Fibroblast of lung (primary cell): ENCODE data around the gene KSR2. TPM values are rescaled to one million over a fixed set of nuclear protein-coding genes. Genes with fewer than 3 reads are reported as not detected.

Experiments
- DNase-seq, 2 donors: peaks; one replicate each; pipeline versions ENCODE4 v3.0.0 to v3.0.0-alpha.2; 2010; ENCODE audit warnings: low read depth in 2 of 2
- H2AFZ ChIP-seq: 2 replicates; pipeline ENCODE4 v1.5.1; 2012; ENCODE audit warnings: low read length, control low read depth, inconsistent platforms
- H3K27ac ChIP-seq: 2 replicates; pipeline ENCODE4 v1.5.1; 2011; ENCODE audit warnings: low read length, control low read depth; ENCODE audit not compliant: insufficient read depth
- H3K27me3 ChIP-seq: 2 replicates; pipeline ENCODE4 v1.5.1; 2011; ENCODE audit warnings: mild to moderate bottlenecking, low read length; ENCODE audit not compliant: control insufficient read depth, insufficient read depth
- H3K36me3 ChIP-seq: 2 replicates; pipeline ENCODE4 v1.5.1; 2011; ENCODE audit warnings: low read length; ENCODE audit not compliant: control insufficient read depth, insufficient read depth
- H3K4me1 ChIP-seq: 2 replicates; pipeline ENCODE4 v1.5.1; 2011; ENCODE audit warnings: low read length; ENCODE audit not compliant: control insufficient read depth, insufficient read depth; ENCODE audit errors: extremely low read depth
- H3K4me2 ChIP-seq: 2 replicates; pipeline ENCODE4 v1.5.1; 2011; ENCODE audit warnings: low read length, control low read depth; ENCODE audit not compliant: insufficient read depth; ENCODE audit errors: extremely low read depth
- H3K4me3 ChIP-seq, 4 experiments: fragments of 200-600 bp in 1 of 4; sonication (generic) in 1 of 4; replicated peaks in 1 of 4; 2 replicates each; pipeline ENCODE4 v1.5.1; 2011 to 2016; ENCODE audit warnings: low read length in 4 of 4, low read depth in 3 of 4, mild to moderate bottlenecking in 3 of 4, control low read depth in 2 of 4, inconsistent platforms in 1 of 4, mixed read lengths in 1 of 4; ENCODE audit not compliant: insufficient read depth in 1 of 4; ENCODE audit errors: control extremely low read depth in 1 of 4
- H3K79me2 ChIP-seq: 2 replicates; pipeline ENCODE4 v1.5.1; 2012; ENCODE audit warnings: mild to moderate bottlenecking, low read length, inconsistent platforms; ENCODE audit not compliant: control insufficient read depth, insufficient read depth
- H3K9ac ChIP-seq: 2 replicates; pipeline ENCODE4 v1.5.1; 2011; ENCODE audit warnings: mild to moderate bottlenecking, low read length, control low read depth; ENCODE audit not compliant: insufficient read depth
- H3K9me3 ChIP-seq: 2 replicates; pipeline ENCODE4 v1.5.1; 2012; ENCODE audit warnings: low read depth, low read length; ENCODE audit not compliant: control insufficient read depth, insufficient read depth
- H4K20me1 ChIP-seq: 2 replicates; pipeline ENCODE4 v1.5.1; 2011; ENCODE audit warnings: low read length; ENCODE audit not compliant: control insufficient read depth, insufficient read depth; ENCODE audit errors: extremely low read depth
- CTCF ChIP-seq, 2 donors: IDR thresholded peaks in 1 of 2; conservative IDR thresholded peaks in 1 of 2; 1 replicate in 1 of 2; 2 replicates in 1 of 2; pipeline ENCODE4 v1.5.1; 2011 to 2012; ENCODE audit warnings: low read length in 2 of 2, control low read depth in 1 of 2, inconsistent platforms in 1 of 2, low read depth in 1 of 2, mild to moderate bottlenecking in 1 of 2
- EZH2 ChIP-seq: IDR thresholded peaks from 2 replicates; pipeline ENCODE4 v1.5.1; 2012; ENCODE audit warnings: low read length, control low read depth, mild to moderate bottlenecking; ENCODE audit errors: missing control alignments
- polyA plus RNA-seq, 2 donors: library from polyadenylated mRNA; depleted of rRNA in 1 of 2; stranded (reverse) in 1 of 2; unstranded in 1 of 2; fragments of >200 nt; gene quantifications; 2 replicates each; pipeline ENCODE4 v1.2.1, GENCODE V29; 2011 to 2012; ENCODE audit warnings: missing spikeins in 1 of 2
- total RNA-seq: library from RNA; depleted of rRNA; stranded (reverse); fragments of >200 nt; gene quantifications from 2 replicates; pipeline ENCODE4 v1.2.1, GENCODE V29; 2014

KSR2 gene
- total and polyA plus RNA-seq, 2 donors (not counting 1 experiment from before 2014, with no cell fraction given): not detected

DNA sequence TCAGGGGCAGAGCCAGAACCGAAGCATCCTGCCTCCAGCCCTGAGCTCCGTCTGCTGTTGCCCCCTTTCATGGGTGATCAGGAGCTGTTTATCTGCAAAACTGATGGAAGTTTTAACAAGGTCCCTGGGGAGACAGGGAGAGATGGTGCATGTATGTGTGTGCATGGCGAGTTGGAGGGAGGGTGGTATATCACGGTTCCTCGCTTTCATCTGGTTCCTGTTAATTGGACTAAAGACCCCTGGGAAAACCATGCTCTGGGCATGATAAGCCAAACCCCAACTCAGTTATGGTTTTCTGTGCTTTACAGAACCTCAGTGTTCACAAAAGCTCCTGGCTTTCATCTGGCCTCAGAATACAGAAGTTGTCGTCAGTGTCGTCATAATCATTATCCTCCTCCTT, 133.6 kb downstream of the KSR2 start:
- no peak for DNase-seq
- Histone ChIP-seq H3K4me1 (no peaks in the 10 kb centered on the region), H3K9me3 (no peaks in the 10 kb centered on the region)

GRCh38 chr12:117832459-117833457, 136.0 kb downstream of the KSR2 start:
- Histone ChIP-seq H2AFZ (no peak overlapping the region), H3K9ac (no peak overlapping the region), H3K36me3 (no peaks in the 10 kb centered on the region), H3K27ac (no peak overlapping the region), H3K27me3 (peaks cover under 1% of the 10 kb centered on the region), H3K4me2 (no peak overlapping the region), H3K4me3 (no peak overlapping the region), H3K79me2 (no peaks in the 10 kb centered on the region), H3K9me3 (no peaks in the 10 kb centered on the region), H4K20me1 (no peaks in the 10 kb centered on the region), H3K4me1 (no peaks in the 10 kb centered on the region)
- DNase-seq: peak in 1 of 2 donors; percentile 65
- TF ChIP-seq EZH2 (no peak), CTCF (conservative IDR thresholded peaks at IDR 0.05 in 1 of 2, IDR thresholded peaks at IDR 0.05 in 1 of 2; ENCODE audit: low read depth in 1 of 2, low read length in 2 of 2) (no peak)

More for the DNA sequence above, 133.6 kb downstream of the KSR2 start:
- H3K9ac ChIP-seq: no peak overlapping the region
- H3K79me2 ChIP-seq: no peaks in the 10 kb centered on the region
- no peaks in the 10 kb centered on the region for H4K20me1 ChIP-seq
- H3K4me3 ChIP-seq: no peak overlapping the region
- no peak overlapping the region for H2AFZ ChIP-seq
- H3K27ac ChIP-seq: no peak overlapping the region
- TF ChIP-seq EZH2 (no peak), CTCF (conservative IDR thresholded peaks at IDR 0.05 in 1 of 2, IDR thresholded peaks at IDR 0.05 in 1 of 2; ENCODE audit: low read depth in 1 of 2, low read length in 2 of 2) (no peak)
- peaks cover 2% of the 10 kb centered on the region for H3K27me3 ChIP-seq
- no peaks in the 10 kb centered on the region for H3K36me3 ChIP-seq
- no peak overlapping the region for H3K4me2 ChIP-seq

- Histone ChIP-seq H3K27me3 (no peaks in the 10 kb centered on the region), H3K9ac (no peak overlapping the region), H3K4me1 (no peaks in the 10 kb centered on the region), H3K27ac (no peak overlapping the region), H2AFZ (no peak overlapping the region), H3K79me2 (no peaks in the 10 kb centered on the region), H3K9me3 (no peaks in the 10 kb centered on the region), H4K20me1 (no peaks in the 10 kb centered on the region), H3K4me3 (no peak overlapping the region), H3K4me2 (no peak overlapping the region), H3K36me3 (no peaks in the 10 kb centered on the region)
- DNase-seq: peak in 1 of 2 donors; percentile 3
- TF ChIP-seq CTCF (conservative IDR thresholded peaks at IDR 0.05 in 1 of 2, IDR thresholded peaks at IDR 0.05 in 1 of 2; ENCODE audit: low read depth in 1 of 2, low read length in 2 of 2) (no peak), EZH2 (no peak)
Measured at GRCh38 chr12:117830471-117830870, 138.3 kb downstream of the KSR2 start.
